Activated T-cell treated with anti-CD3 and anti-CD28 coated beads, Interleukin-2, amount 50 U/mL, for 4 hours (primary cell): ENCODE results near the gene GATM. TPM values are rescaled to one million over a fixed set of nuclear protein-coding genes. Genes with fewer than 3 reads are reported as not detected.
"Not testable (repeated sequence)": the region's sequence is repeated elsewhere in the genome, so short reads cannot be mapped to it uniquely, and the experiment has no call there.

Experiments used
- ATAC-seq, 2 donors: fragments of 200-7000 bp; cut with Tn5 transposase; one replicate each; pipeline ENCODE4 v1.10.0; 2021
- DNase-seq: peaks from one replicate; pipeline ENCODE4 v3.0.0-alpha.2; 2020
- H3K27me3 Mint-ChIP-seq: one replicate; pipeline ENCODE4 v1.8.0; 2021; ENCODE audit warnings: low read depth, mixed read lengths
- H3K36me3 Mint-ChIP-seq: one replicate; pipeline ENCODE4 v1.8.0; 2022; ENCODE audit warnings: mixed read lengths; ENCODE audit not compliant: insufficient read depth
- H3K4me1 Mint-ChIP-seq: one replicate; pipeline ENCODE4 v1.8.0; 2021; ENCODE audit warnings: low read depth, mixed read lengths
- H3K4me3 Mint-ChIP-seq: one replicate; pipeline ENCODE4 v1.8.0; 2021; ENCODE audit warnings: mild to moderate bottlenecking, moderate library complexity, mixed read lengths
- H3K9me3 Mint-ChIP-seq: one replicate; pipeline ENCODE4 v1.8.0; 2021; ENCODE audit warnings: mixed read lengths
- total RNA-seq, 3 donors: library from RNA; stranded (reverse); gene quantifications; one replicate each; pipeline ENCODE4 v1.2.1, GENCODE V29; 2021

Gene GATM
- total RNA-seq, 3 donors from 2014 or later: 1.2 to 2.7 (median 1.7) TPM

GRCh38 chr15:45320581-45321205 lies 57.7 kb downstream of the GATM start:
- Mint-ChIP-seq H3K36me3 (no peaks in the 10 kb centered on the region), H3K4me3 (no peak overlapping the region), H3K9me3 (no peaks in the 10 kb centered on the region), H3K4me1 (no peaks in the 10 kb centered on the region), H3K27me3 (peaks cover 20% of the 10 kb centered on the region)
- no peak for ATAC-seq
- DNase-seq: no peak

GRCh38 chr15:45319472-45320214 lies 58.7 kb downstream of the GATM start:
- DNase-seq (no peak), ATAC-seq (no peak)
- Mint-ChIP-seq H3K9me3 (no peaks in the 10 kb centered on the region), H3K4me3 (no peak overlapping the region), H3K4me1 (no peaks in the 10 kb centered on the region), H3K27me3 (peaks cover 19% of the 10 kb centered on the region), H3K36me3 (no peaks in the 10 kb centered on the region)

GRCh38 chr15:45314960-45315359 lies 63.4 kb downstream of the GATM start:
- ATAC-seq (no peak), DNase-seq (no peak)
- Mint-ChIP-seq H3K4me3 (no peak overlapping the region), H3K4me1 (no peaks in the 10 kb centered on the region), H3K9me3 (no peaks in the 10 kb centered on the region), H3K27me3 (peaks cover 17% of the 10 kb centered on the region), H3K36me3 (no peaks in the 10 kb centered on the region)

- not testable (repeated sequence) for H3K4me3 Mint-ChIP-seq, ATAC-seq, H3K36me3 Mint-ChIP-seq, DNase-seq, H3K4me1 Mint-ChIP-seq, H3K9me3 Mint-ChIP-seq
- peaks cover 17% of the 10 kb centered on the region for H3K27me3 Mint-ChIP-seq
Observed at GRCh38 chr15:45314117-45314516, 64.2 kb downstream of the GATM start.

Other genes starting within 250 kb of the GATM start
- under 1 TPM; 0.08 to 0.58 (median 0.24) TPM for gene DUOXA1, start 248.7 kb downstream of the GATM start, total RNA-seq
- under 1 TPM; 0.13 to 0.42 (median 0.22) TPM for gene DUOX1, start 248.6 kb downstream of the GATM start, total RNA-seq
- gene SHF, start 190.6 kb downstream of the GATM start, total RNA-seq: 10 to 100 TPM; 17.5 to 30.5 (median 19.2) TPM
- under 1 TPM in 1 of 3 donors, not detected in 2; 0.14 TPM for gene SLC28A2, start 126.3 kb downstream of the GATM start, total RNA-seq
- gene SLC30A4, start 144.2 kb upstream of the GATM start, total RNA-seq: 1 to 10 TPM in 2 of 3 donors, under 1 TPM in 1; 0.98 to 1.2 (median 1.1) TPM
- 10 to 100 TPM; 49.6 to 58.2 (median 49.9) TPM for gene BLOC1S6, start 208.8 kb upstream of the GATM start, total RNA-seq